DND-41 (cell line): ENCODE results near the gene SP140.

Experiments used
- CTCF ChIP-seq: IDR thresholded peaks from 2 replicates; pipeline ENCODE4 v1.5.1; 2012; ENCODE audit warnings: borderline replicate concordance, low read length, moderate library complexity, mild to moderate bottlenecking; ENCODE audit not compliant: poor library complexity, severe bottlenecking; ENCODE audit errors: extremely low read depth
- EZH2 ChIP-seq: IDR thresholded peaks from 3 replicates; pipeline ENCODE4 v1.6.1; 2012; ENCODE audit warnings: borderline replicate concordance, low read depth, mild to moderate bottlenecking, moderate library complexity, low read length, inconsistent platforms; ENCODE audit not compliant: severe bottlenecking

- no peak for TF ChIP-seq CTCF
- TF ChIP-seq EZH2 = no peak
Measured at GRCh38 chr2:230266638-230267037, 41.1 kb downstream of the SP140 start.
